ENCODE results near the gene PEDS1. TPM values are rescaled to one million over a fixed set of nuclear protein-coding genes. Genes with fewer than 3 reads are reported as not detected.

Gene PEDS1
- total and polyA plus RNA-seq, 2 of the 13 experiments (the other 11 are each of a cell fraction or from before 2014, with no cell fraction given), result 30.5 to 93.9 TPM

DNA sequence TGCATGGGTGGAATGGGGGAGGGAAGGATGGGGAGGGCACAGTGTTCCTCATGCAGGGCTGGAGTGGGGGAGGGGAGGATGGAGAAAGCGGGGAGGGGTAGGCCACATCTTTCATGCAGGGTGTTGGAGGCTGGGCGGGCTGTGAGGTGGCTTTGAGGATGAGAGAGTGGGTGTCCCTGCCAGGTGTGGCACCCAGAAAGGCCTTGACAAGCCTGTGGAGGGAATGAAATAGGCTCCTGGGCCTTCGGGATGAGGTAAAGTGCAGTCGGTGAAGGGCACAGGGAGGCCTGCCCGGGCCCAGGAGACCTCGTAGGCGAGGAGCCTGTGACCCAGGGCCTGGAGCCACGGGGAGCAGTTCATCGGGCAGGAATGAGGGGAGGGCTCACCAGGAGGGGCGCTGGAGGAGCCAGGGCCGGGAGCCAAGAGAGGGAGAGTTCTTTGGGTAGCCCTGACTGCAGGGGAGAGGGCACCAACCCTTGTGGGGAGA is 44.7 kb upstream of the PEDS1 start:
- Histone ChIP-seq H2AFZ (ENCODE audit: low read length) (no peak overlapping the region), H3K9me3 (ENCODE audit: low read length) (no peaks in the 10 kb centered on the region), H3K4me1 (ENCODE audit: insufficient read depth, low read length) (peaks cover 35% of the 10 kb centered on the region), H3K4me2 (ENCODE audit: low read depth, low read length) (peak overlapping the region; percentile 15; the same call in 1 of the 2 replicates), H3K27ac (ENCODE audit: extremely low read length, insufficient read depth, low read length) (no peak overlapping the region), H3K79me2 (ENCODE audit: insufficient read depth, low read length) (peaks cover 8% of the 10 kb centered on the region), H3K36me3 (replicated peaks in 1 of 2; ENCODE audit: control insufficient read depth in 1 of 2, insufficient read depth in 2 of 2, low read length in 2 of 2) (peaks cover 1 to 7% of the 10 kb centered on the region in 2 experiments; a peak in 2 of 5 replicates), H3K9ac (ENCODE audit: insufficient read depth, low read depth, low read length) (no peak overlapping the region), H3K27me3 (ENCODE audit: control insufficient read depth in 1 of 2, insufficient read depth in 2 of 2, low read length in 2 of 2) (peaks cover 0 to 7% of the 10 kb centered on the region in 2 experiments; a peak in 3 of 5 replicates), H3K4me3 (replicated peaks in 1 of 3; ENCODE audit: insufficient read depth in 1 of 3, low read depth in 2 of 3, low read length in 3 of 3) (0 out of 6 replicates have a peak overlapping the region, but pooled peaks of 1 of the 3 experiments have one; percentile 14), H4K20me1 (ENCODE audit: insufficient read depth, low read length) (peaks cover 20% of the 10 kb centered on the region)
- no peak for DNase-seq (ENCODE audit: low spot score)
- no TSS peak for BruUV-seq (replicated peaks)
- ChIA-PET POLR2A (interaction anchor here (1.3 to 1.4 kb wide), 2 partner anchors 18 to 45 kb away, joined by 3 read pairs; partner anchors contain the start of gene PEDS1), CTCF (ENCODE audit: low intra/inter-chr PET ratio, low total read pairs) (no interaction called here)
- FAIRE-seq, result no peak
- 19% methylated on average over 11 of the region's 11 CpGs for WGBS (ENCODE audit: low lambda C conversion rate)
- ATAC-seq, result peak; percentile 40
- intact Hi-C loops (cut with micrococcal nuclease; ENCODE audit: unreplicated experiment), result loop anchor here (10.0 kb wide), 1 partner anchor 47 kb away; no protein-coding TSS in a partner anchor
- in situ Hi-C loops (cut with HindIII; ENCODE audit: extremely low pct_ligation_motif_present, low pct_unique_long_range_greater_than_20kb), result no loop called here
- TF ChIP-seq ZNF225 (CRISPR knock-in tag; IDR thresholded peaks at IDR 0.05) (peak; percentile 62; the same call in 1 of the 2 replicates), KDM4B (CRISPR knock-in tag; IDR thresholded peaks at IDR 0.05) (no peak), NFE2 (CRISPR knock-in tag; IDR thresholded peaks at IDR 0.05) (no peak), CEBPG (CRISPR knock-in tag; IDR thresholded peaks at IDR 0.05) (no peak), ZNF558 (CRISPR knock-in tag; IDR thresholded peaks at IDR 0.05; ENCODE audit: borderline replicate concordance) (no peak), NFYC (CRISPR knock-in tag; IDR thresholded peaks at IDR 0.05) (no peak), ZNF772 (CRISPR knock-in tag; IDR thresholded peaks at IDR 0.05) (no peak), ZNF839 (CRISPR knock-in tag; IDR thresholded peaks at IDR 0.05; ENCODE audit: borderline replicate concordance) (no peak), ZNF441 (CRISPR knock-in tag; IDR thresholded peaks at IDR 0.05; ENCODE audit: borderline replicate concordance) (no peak), ZNF451 (CRISPR knock-in tag; IDR thresholded peaks at IDR 0.05) (no peak), KAT7 (CRISPR knock-in tag; IDR thresholded peaks at IDR 0.05; ENCODE audit: borderline replicate concordance) (no peak), MTA1 (CRISPR knock-in tag; IDR thresholded peaks at IDR 0.05; ENCODE audit: borderline replicate concordance) (0 out of 2 replicates have a peak, but pooled peaks have one; percentile 29), GATA4 (IDR thresholded peaks at IDR 0.05; ENCODE audit: borderline replicate concordance, low read depth) (no peak), HMG20A (CRISPR knock-in tag; IDR thresholded peaks at IDR 0.05; ENCODE audit: borderline replicate concordance) (no peak), POLR2A (IDR thresholded peaks at IDR 0.05; ENCODE audit: insufficient read depth in 1 of 2, low read depth in 2 of 2, low read length in 2 of 2) (no peak), XBP1 (CRISPR knock-in tag; IDR thresholded peaks at IDR 0.05) (no peak), MEIS1 (CRISPR knock-in tag; IDR thresholded peaks at IDR 0.05; ENCODE audit: borderline replicate concordance) (no peak), ARNTL (CRISPR knock-in tag; IDR thresholded peaks at IDR 0.05) (no peak), PCBP1 (IDR thresholded peaks at IDR 0.05; ENCODE audit: borderline replicate concordance, low read depth, low read length) (0 out of 2 replicates have a peak, but pooled peaks have one; percentile 53), MED13 (CRISPR knock-in tag; IDR thresholded peaks at IDR 0.05) (no peak)
- TF ChIP-seq, protein P1, sequence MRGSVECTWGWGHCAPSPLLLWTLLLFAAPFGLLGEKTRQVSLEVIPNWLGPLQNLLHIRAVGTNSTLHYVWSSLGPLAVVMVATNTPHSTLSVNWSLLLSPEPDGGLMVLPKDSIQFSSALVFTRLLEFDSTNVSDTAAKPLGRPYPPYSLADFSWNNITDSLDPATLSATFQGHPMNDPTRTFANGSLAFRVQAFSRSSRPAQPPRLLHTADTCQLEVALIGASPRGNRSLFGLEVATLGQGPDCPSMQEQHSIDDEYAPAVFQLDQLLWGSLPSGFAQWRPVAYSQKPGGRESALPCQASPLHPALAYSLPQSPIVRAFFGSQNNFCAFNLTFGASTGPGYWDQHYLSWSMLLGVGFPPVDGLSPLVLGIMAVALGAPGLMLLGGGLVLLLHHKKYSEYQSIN (CRISPR knock-in tag; IDR thresholded peaks at IDR 0.05; ENCODE audit: borderline replicate concordance), result no peak
- TF ChIP-seq, protein P2, sequence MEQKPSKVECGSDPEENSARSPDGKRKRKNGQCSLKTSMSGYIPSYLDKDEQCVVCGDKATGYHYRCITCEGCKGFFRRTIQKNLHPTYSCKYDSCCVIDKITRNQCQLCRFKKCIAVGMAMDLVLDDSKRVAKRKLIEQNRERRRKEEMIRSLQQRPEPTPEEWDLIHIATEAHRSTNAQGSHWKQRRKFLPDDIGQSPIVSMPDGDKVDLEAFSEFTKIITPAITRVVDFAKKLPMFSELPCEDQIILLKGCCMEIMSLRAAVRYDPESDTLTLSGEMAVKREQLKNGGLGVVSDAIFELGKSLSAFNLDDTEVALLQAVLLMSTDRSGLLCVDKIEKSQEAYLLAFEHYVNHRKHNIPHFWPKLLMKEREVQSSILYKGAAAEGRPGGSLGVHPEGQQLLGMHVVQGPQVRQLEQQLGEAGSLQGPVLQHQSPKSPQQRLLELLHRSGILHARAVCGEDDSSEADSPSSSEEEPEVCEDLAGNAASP (CRISPR knock-in tag; IDR thresholded peaks at IDR 0.05; ENCODE audit: borderline replicate concordance), result no peak

Data from HepG2 (cell line).